GM12865 (cell line): Measurements from ENCODE around the gene ERN1.

Experiments used
- DNase-seq: peaks from one replicate; pipeline ENCODE4 v3.0.0; 2010; ENCODE audit warnings: low read depth
- H3K4me3 ChIP-seq: 2 replicates; pipeline ENCODE4 v1.5.1; 2011; ENCODE audit warnings: mild to moderate bottlenecking, low read depth, low read length, control low read depth
- TF ChIP-seq, protein P1 (sequence below): IDR thresholded peaks from 2 replicates; pipeline ENCODE4 v1.5.1; 2011; ENCODE audit warnings: low read length, control low read depth, low read depth, inconsistent platforms; ENCODE audit not compliant: insufficient read depth; ENCODE audit errors: missing control alignments

Gene ERN1

DNA sequence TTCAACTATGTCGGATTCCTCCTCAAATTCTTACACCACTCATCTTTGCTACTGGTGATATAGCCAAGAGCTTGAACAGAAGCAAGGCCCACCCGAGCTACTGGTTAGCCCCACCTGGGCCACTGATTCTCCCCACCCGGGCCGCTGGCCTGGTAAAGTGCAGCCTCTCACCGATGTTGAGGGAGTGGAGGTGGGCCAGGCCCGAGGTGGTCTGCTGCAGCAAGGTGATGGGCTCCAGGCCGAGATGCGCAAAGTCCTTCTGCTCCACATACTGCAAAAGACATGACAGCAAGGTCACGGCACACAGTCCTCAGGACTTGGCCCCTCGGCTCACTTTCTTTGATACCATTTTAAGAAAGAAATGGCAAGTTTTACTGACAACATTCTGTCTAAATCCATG, 76.8 kb downstream of the ERN1 start:
- H3K4me3 ChIP-seq = no peak overlapping the region
- no peak for DNase-seq
- TF ChIP-seq, protein P1, sequence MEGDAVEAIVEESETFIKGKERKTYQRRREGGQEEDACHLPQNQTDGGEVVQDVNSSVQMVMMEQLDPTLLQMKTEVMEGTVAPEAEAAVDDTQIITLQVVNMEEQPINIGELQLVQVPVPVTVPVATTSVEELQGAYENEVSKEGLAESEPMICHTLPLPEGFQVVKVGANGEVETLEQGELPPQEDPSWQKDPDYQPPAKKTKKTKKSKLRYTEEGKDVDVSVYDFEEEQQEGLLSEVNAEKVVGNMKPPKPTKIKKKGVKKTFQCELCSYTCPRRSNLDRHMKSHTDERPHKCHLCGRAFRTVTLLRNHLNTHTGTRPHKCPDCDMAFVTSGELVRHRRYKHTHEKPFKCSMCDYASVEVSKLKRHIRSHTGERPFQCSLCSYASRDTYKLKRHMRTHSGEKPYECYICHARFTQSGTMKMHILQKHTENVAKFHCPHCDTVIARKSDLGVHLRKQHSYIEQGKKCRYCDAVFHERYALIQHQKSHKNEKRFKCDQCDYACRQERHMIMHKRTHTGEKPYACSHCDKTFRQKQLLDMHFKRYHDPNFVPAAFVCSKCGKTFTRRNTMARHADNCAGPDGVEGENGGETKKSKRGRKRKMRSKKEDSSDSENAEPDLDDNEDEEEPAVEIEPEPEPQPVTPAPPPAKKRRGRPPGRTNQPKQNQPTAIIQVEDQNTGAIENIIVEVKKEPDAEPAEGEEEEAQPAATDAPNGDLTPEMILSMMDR = no peak

DNA sequence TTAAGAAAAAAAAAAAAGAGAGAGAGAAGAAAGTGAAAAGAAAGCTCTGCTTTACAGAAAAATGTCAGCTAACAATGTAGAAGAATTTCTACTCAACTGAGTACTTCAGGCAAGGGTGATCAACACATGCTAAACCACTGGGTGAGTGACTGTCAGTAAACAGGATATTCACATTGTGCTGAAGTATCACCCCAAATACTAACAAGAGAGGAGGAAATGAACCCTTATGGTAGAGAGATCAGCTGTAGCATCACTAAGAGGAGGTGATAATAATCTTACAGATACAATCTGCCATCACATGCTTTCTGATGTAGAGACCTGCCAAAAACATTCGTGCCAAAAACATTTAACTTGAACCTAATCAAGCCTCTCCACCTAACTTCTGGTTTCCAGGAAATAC, 78.8 kb downstream of the ERN1 start:
- TF ChIP-seq, protein P1 = no peak
- DNase-seq = no peak
- no peak overlapping the region for H3K4me3 ChIP-seq

DNA sequence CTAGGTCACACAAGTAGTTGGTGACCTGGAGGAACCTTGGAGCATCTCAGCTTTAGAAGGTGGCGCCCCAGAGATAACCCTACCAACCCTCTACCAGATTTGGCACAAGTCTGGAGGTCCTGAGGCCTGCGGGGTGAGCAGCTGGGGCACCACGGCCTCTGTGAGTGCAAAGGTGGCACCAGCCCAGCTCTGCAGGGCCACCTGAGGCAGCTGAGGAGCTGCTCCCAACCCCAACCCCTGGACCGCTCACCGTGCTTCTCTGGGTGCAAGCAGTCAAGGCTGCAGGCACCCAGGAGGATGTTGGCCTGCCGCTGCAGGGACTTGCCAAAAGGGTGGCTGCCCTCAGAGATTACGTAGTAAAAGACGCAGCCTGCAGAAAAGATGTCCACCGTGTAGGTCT, 81.1 kb downstream of the ERN1 start:
- TF ChIP-seq, protein P1 = no peak
- no peak for DNase-seq
- H3K4me3 ChIP-seq = no peak overlapping the region

DNA sequence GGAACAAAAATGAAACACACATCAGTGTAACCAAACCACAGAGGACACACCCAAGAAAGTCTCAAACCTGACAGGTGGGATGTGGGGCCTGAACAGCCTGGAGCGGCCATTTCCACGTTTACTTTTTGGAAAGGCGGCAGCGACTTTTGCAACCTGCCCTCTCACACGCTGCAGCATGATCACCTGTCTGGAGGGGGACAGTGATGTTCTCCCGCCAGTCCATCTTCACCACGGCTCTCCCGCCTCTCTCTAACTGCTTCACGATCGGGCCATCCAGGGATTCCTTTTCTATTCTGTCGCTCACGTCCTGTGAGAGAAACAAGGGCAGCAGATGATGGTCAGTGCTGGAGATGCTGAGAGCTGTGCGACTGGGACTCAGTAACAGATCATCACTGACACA, 84.8 kb downstream of the ERN1 start:
- no peak for DNase-seq
- TF ChIP-seq, protein P1 = no peak
- H3K4me3 ChIP-seq = no peak overlapping the region

DNA sequence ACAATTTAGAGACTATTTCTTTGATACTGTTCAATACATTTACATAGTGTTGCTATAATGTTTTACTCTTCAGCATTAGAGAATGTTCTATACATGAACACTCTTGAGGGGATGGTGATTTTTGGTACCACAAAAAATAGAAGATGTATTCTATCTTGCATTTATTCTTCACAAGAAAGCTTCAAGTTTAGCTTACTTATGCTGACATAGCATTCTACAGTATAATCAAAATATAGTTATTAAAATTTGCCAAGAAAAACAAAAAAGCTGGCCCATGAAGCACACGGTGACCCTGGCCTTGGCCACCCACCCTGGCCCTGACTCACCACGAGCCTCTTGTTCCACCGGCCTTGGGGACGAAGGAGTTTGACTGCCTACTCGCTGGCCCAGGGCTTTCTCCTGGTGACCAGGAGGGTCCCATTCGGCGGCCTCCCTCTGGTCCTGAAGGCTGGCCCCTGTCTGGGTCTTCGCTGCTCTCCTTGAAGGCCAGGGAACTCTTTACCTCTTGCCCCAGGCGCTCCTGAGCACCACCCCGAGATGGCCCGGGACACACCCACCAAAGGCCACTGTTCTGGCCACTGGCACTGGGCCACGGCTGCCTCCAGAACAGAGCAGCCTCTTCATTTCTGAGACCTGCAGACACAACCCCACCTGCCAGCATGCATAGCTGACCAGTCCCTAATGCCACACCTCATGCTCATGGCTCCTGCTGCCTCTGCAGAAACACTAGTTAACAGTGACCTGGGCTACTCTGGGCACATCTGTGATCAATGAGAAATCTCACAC, 87.1 kb downstream of the ERN1 start:
- no peak overlapping the region for H3K4me3 ChIP-seq
- TF ChIP-seq, protein P1 = no peak
- no peak for DNase-seq

DNA sequence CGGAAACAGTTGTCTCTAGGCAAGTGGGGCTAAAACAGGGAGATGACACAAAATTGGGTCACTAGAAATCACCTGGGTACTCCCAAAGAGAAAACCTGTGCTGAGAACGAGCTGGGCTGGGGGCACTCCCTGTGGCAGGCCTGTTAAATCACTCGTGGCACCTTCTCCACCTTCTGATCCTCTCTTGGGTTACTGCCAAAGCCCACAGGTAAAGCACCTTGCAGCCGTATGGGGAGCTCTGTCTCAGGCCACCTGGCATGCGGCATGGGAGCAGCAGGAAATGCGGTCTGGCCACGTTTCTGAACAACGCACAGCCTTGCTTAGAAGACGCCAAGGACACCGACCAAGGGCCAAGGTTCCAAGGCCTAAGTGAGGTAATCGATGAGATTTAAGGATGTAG, 88.0 kb downstream of the ERN1 start:
- TF ChIP-seq, protein P1 = no peak
- DNase-seq = no peak
- no peak overlapping the region for H3K4me3 ChIP-seq

DNA sequence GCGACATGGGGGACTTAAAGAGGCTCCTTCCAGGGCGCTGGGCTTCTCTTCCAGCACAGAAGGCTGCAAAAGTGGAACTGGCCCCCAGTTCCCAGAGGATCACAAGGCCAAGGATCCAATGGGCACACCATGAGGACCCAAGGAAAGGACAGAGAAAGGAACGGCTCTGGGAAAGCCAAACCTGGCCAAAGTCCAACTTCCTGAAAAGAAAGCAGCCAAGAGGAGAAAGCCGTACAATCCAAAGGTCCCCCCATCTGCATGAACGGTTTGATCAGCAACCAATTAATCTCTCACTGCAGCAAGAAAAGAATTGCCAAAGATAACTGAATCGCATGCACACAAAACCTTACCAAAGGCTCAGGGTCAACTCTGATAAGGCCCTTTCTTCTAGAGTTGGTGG, 89.7 kb downstream of the ERN1 start:
- TF ChIP-seq, protein P1 = no peak
- H3K4me3 ChIP-seq = no peak overlapping the region
- DNase-seq = no peak
